ENCODE results near the gene CNOT1. TPM values are rescaled to one million over a fixed set of nuclear protein-coding genes. Genes with fewer than 3 reads are reported as not detected.

The CNOT1 gene
- total RNA-seq, 4 donors from 2014 or later, result 69.4 to 173 (median 151) TPM

DNA sequence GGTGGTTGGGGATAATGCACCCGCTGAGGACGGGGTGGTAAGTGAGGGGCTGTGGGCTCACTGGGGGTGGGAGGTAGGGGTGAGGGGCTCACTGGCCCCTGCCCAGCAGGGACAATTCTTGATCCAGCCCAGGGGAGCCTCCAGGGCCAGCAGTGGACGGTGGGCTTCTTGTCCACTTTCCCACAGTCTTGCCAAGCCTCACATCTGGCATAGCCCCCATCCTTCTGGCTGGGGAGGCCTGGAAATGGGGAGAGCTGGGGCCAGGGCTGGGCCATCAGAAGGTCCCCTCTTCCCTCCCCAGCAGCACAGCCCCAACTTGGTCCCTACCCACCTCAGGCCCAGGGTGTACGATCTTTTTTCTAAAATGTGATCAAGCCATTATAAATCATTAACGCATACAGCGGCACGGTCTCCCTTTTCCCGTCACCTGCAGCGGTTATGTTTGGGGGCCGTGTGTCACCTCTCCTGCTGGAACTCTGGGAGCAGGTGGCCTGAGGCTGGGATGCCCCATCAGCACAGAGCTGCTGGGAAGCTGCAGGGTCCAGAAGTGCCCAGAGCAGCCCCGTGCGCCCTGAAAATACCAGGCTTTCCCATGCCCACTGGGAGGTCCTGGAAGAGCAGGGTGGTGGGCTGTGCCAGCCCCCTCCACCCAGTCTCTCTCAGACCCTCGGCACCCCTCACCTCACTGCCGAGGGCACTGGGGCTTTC lies 121.5 kb downstream of the CNOT1 start:
- DNase-seq, result no peak
- TF ChIP-seq POLR2A (IDR thresholded peaks at IDR 0.05), result no peak
- TF ChIP-seq, protein P1, sequence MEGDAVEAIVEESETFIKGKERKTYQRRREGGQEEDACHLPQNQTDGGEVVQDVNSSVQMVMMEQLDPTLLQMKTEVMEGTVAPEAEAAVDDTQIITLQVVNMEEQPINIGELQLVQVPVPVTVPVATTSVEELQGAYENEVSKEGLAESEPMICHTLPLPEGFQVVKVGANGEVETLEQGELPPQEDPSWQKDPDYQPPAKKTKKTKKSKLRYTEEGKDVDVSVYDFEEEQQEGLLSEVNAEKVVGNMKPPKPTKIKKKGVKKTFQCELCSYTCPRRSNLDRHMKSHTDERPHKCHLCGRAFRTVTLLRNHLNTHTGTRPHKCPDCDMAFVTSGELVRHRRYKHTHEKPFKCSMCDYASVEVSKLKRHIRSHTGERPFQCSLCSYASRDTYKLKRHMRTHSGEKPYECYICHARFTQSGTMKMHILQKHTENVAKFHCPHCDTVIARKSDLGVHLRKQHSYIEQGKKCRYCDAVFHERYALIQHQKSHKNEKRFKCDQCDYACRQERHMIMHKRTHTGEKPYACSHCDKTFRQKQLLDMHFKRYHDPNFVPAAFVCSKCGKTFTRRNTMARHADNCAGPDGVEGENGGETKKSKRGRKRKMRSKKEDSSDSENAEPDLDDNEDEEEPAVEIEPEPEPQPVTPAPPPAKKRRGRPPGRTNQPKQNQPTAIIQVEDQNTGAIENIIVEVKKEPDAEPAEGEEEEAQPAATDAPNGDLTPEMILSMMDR (IDR thresholded peaks at IDR 0.05), result no peak
- Histone ChIP-seq H3K27me3 (no peaks in the 10 kb centered on the region), H3K9me3 (no peaks in the 10 kb centered on the region), H3K4me1 (no peaks in the 10 kb centered on the region), H3K4me3 (no peak overlapping the region), H3K36me3 (no peaks in the 10 kb centered on the region), H3K27ac (no peak overlapping the region)
- intact Hi-C loops (cut with DNase I; ENCODE audit: low total_unique reads), result no loop called here

DNA sequence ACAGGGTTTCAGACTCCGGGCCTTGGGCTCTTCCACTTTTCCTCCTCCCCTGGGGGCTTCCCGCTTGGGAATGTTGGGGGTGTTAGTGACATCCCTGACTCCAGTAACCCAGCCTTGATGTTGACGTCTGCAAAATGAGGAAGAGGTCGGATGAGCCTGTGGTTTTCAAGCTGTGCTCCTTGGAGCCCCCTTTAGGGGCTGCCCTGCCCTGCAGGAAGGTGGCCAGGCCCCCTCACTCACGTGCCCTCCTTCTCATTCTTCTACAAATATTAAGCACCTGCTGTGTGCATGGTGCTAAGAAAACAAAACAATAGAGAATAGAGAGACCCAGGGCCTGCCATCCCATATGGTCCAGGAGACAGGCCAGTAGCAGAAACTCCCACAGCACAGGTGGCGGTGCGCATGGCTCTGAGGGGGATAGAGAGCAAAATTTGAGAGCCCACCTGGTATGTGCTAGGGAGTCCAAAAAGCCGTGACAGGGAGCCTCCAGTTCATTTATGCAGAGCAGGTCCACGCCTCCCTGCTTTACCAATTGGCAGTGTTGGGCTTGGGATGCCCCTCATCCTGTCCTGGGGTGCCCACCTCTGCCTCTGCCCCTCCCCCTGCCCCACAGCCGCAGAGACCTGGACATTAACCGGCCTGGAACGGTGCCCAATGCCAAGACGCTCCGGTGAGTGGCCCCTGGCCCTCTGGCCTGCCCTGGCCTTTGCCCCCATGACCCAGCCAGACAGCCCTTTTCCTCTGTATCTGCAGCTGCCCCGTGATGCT lies 122.2 kb downstream of the CNOT1 start:
- no peak overlapping the region for H3K27ac ChIP-seq
- no peaks in the 10 kb centered on the region for H3K9me3 ChIP-seq
- TF ChIP-seq POLR2A (IDR thresholded peaks at IDR 0.05), result no peak
- TF ChIP-seq, protein P1 (IDR thresholded peaks at IDR 0.05), result no peak
- H3K27me3 ChIP-seq, result no peaks in the 10 kb centered on the region
- H3K4me1 ChIP-seq, result no peaks in the 10 kb centered on the region
- intact Hi-C loops (cut with DNase I; ENCODE audit: low total_unique reads), result no loop called here
- H3K4me3 ChIP-seq, result no peak overlapping the region
- H3K36me3 ChIP-seq, result no peaks in the 10 kb centered on the region
- DNase-seq, result no peak

DNA sequence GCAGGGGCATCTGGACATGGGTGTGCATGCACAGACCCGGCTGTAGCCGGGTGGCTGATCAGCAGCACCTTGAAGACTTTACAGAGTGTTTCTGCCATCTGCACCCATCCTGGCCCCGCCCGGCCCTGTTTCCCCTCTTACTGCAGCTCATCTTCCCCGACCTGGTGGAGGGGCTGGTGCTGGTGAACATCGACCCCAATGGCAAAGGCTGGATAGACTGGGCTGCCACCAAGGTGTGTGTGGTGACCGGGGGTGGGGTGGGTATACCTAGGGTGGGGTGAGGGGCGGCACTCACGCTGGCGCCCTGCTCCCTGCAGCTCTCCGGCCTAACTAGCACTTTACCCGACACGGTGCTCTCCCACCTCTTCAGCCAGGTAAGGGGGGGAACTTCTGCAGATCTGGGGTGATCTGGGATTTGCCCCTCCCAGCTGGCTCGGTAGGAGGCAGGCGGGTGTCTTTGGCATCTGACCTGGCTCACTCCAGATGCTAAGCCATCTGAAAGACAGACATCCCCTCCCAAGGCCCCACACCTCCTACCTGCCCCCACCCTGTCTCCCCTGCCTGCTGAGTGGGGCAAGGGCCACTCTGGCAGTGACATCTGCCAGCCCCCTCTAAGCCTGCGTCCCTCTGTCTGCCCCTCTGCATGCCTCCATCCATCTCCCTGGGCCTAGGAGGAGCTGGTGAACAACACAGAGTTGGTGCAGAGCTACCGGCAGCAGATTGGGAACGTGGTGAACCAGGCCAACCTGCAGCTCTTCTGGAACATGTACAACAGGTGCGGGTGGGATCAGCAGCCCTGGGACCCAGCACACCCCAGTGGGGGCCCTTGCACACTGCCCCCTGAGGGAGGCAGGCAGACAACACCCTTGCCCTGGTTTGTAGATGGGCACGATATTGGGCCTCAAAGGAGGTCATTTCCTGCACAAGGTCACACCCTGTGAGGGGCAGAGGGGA lies 123.1 kb downstream of the CNOT1 start:
- intact Hi-C loops (cut with DNase I; ENCODE audit: low total_unique reads), result no loop called here
- Histone ChIP-seq H3K27ac (no peak overlapping the region), H3K36me3 (no peaks in the 10 kb centered on the region), H3K27me3 (no peaks in the 10 kb centered on the region), H3K4me1 (no peaks in the 10 kb centered on the region), H3K9me3 (no peaks in the 10 kb centered on the region), H3K4me3 (no peak overlapping the region)
- DNase-seq, result no peak
- TF ChIP-seq, protein P1 (IDR thresholded peaks at IDR 0.05), result no peak
- no peak for TF ChIP-seq POLR2A (IDR thresholded peaks at IDR 0.05)

DNA sequence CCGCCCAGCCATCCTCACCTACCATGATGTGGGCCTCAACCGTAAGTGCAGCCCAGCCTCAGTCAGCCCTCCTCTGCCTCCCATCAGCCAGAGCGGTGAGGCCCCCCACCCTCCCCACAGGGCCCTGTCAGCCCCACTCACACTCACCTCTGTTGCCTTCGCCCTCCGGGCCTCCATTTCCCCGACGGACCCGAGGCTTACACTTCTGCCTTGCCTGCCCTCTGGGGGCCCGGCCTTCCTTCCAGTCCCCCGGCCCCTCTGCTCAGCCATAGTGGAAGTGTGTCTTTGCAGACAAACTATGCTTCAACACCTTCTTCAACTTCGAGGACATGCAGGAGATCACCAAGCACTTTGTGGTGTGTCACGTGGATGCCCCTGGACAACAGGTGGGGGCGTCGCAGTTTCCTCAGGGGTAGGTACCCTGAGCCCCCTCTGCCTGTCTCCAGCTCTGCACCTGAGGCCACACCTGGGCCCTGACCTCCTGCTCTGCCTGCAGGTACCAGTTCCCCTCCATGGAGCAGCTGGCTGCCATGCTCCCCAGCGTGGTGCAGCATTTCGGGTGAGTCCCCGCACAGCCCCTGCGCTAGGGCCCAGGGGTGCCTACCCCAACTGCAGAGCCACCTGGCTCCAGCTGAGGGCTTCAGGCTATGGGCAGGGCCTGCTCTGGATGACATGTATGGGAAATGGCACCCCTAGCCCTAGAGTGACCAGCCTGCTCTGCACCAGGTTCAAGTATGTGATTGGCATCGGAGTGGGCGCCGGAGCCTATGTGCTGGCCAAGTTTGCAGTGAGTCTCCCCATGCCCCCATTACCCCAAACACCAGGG lies 125.5 kb downstream of the CNOT1 start:
- H3K27ac ChIP-seq, result no peak overlapping the region
- no peak overlapping the region for H3K4me3 ChIP-seq
- no peak for DNase-seq
- H3K9me3 ChIP-seq, result no peaks in the 10 kb centered on the region
- TF ChIP-seq, protein P1 (IDR thresholded peaks at IDR 0.05), result no peak
- TF ChIP-seq POLR2A (IDR thresholded peaks at IDR 0.05), result no peak
- intact Hi-C loops (cut with DNase I; ENCODE audit: low total_unique reads), result no loop called here
- H3K36me3 ChIP-seq, result no peaks in the 10 kb centered on the region
- H3K4me1 ChIP-seq, result peaks cover 0 to 12% of the 10 kb centered on the region in 2 donors
- no peaks in the 10 kb centered on the region for H3K27me3 ChIP-seq
